NT2/D1 (cell line): ENCODE data around the gene NIN.
"Not testable (repeated sequence)": the region's sequence is repeated elsewhere in the genome, so short reads cannot be mapped to it uniquely, and the experiment has no call there.

Experiments
- DNase-seq: peaks from one replicate; pipeline ENCODE4 v3.0.0-alpha.2; 2011; ENCODE audit warnings: low read depth, low spot score
- H3K27me3 ChIP-seq: 2 replicates; pipeline ENCODE4 v1.6.0; 2011; ENCODE audit warnings: mild to moderate bottlenecking; ENCODE audit not compliant: insufficient read length, insufficient read depth
- H3K36me3 ChIP-seq: 2 replicates; pipeline ENCODE4 v1.6.1; 2011; ENCODE audit warnings: mild to moderate bottlenecking, low read length, mixed read lengths; ENCODE audit not compliant: insufficient read depth, insufficient read length
- H3K4me1 ChIP-seq: 2 replicates; pipeline ENCODE4 v1.5.1; 2011; ENCODE audit not compliant: insufficient read depth, insufficient read length
- H3K4me3 ChIP-seq: 2 replicates; pipeline ENCODE4 v1.5.1; 2011; ENCODE audit warnings: low read depth; ENCODE audit not compliant: insufficient read length
- H3K9ac ChIP-seq: 2 replicates; pipeline ENCODE4 v1.6.0; 2011; ENCODE audit warnings: low read depth; ENCODE audit not compliant: insufficient read length
- H3K9me3 ChIP-seq: 2 replicates; pipeline ENCODE4 v1.5.1; 2011; ENCODE audit warnings: mild to moderate bottlenecking, low read length; ENCODE audit not compliant: insufficient read depth
- SUZ12 ChIP-seq: IDR thresholded peaks from 2 replicates; pipeline ENCODE4 v1.6.1; 2011; ENCODE audit not compliant: insufficient read length, insufficient read depth; ENCODE audit errors: extremely low read depth
- YY1 ChIP-seq: IDR thresholded peaks from 2 replicates; pipeline ENCODE4 v1.6.1; 2011; ENCODE audit not compliant: insufficient read length, insufficient read depth
- ZNF274 ChIP-seq: IDR thresholded peaks from 2 replicates; pipeline ENCODE4 v1.6.1; 2011; ENCODE audit warnings: mild to moderate bottlenecking, low read depth, low read length

Gene NIN

DNA sequence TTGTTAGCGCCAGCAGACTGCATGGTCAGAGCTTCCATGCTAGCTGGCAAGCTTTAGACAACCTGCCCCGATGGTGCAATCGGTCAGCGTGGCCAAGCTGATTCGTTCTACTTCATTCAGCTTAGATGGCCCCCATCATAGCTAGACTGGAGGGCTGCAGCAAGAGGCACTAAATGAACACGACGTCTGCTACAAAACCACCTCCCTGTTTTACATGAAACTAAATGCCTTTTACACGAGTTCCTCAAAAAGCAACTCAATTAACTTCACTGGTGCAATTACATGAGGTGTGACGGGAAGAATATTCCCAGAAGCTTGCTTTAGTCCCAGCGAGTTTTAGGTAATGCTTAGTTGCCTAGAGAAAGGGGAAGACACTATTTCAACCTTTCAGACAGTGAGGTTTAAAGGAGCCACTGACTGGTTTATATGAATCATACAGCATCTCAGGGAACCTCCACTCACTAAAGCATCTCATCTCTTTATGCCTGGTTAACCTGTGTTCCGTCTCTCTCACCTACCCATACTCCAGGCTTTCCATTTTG is 8.4 kb downstream of the NIN start:
- H3K9me3 ChIP-seq, result no peaks in the 10 kb centered on the region
- H3K4me1 ChIP-seq, result peaks cover 4% of the 10 kb centered on the region
- no peak overlapping the region for H3K9ac ChIP-seq
- peaks cover 3% of the 10 kb centered on the region for H3K36me3 ChIP-seq
- peaks cover 28% of the 10 kb centered on the region for H3K27me3 ChIP-seq
- H3K4me3 ChIP-seq, result no peak overlapping the region
- TF ChIP-seq ZNF274 (no peak), SUZ12 (no peak), YY1 (no peak)
- DNase-seq, result no peak

DNA sequence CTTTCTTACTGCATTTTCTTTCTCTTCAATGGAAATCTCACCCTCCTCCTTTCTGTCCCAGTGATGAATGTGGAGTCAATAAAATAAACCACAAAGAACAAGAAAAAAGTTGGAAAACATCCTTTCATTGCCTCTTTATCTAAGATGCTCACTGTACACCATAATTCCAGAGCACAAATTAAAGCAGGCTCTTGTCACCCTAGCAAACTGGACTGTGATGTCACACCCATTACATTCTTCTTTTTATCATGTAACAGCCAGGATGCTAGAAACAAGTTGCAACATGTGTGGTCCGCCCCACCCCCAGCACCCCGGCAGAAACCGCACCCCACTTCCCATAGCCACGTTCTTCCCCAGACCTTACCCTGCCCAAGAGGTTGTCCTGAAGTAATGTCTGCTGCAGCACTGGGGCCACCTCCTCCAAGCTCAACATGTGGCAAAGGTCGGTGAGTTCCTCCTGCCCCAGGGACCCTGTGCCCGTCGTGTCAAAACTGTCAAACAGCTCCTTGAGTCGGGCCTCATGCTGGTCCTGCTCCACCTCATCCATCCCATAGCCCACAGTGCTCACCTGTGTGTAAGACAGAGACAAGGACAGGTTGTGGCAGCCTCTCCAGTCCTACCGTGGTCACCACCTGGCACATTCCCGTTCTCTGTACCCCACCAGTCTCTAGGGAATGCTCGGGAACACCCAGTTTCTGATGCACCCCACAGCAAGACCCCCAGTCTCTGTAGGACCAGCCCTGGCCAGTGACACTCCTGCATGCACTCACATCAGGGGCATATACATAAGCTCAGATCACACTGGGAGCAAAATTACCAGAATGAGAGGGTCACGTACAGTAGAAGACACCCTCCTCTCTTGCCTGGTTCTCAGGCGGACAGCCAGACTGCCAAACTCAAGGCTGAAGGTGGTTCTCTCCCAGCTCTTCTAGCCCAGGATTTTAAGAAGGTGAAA is 9.2 kb downstream of the NIN start:
- no peak for DNase-seq
- Histone ChIP-seq H3K9ac (no peak overlapping the region), H3K4me1 (peaks cover 4% of the 10 kb centered on the region), H3K9me3 (no peaks in the 10 kb centered on the region), H3K4me3 (no peak overlapping the region), H3K27me3 (peaks cover 22% of the 10 kb centered on the region), H3K36me3 (peaks cover 3% of the 10 kb centered on the region)
- TF ChIP-seq ZNF274 (no peak), SUZ12 (no peak), YY1 (no peak)

DNA sequence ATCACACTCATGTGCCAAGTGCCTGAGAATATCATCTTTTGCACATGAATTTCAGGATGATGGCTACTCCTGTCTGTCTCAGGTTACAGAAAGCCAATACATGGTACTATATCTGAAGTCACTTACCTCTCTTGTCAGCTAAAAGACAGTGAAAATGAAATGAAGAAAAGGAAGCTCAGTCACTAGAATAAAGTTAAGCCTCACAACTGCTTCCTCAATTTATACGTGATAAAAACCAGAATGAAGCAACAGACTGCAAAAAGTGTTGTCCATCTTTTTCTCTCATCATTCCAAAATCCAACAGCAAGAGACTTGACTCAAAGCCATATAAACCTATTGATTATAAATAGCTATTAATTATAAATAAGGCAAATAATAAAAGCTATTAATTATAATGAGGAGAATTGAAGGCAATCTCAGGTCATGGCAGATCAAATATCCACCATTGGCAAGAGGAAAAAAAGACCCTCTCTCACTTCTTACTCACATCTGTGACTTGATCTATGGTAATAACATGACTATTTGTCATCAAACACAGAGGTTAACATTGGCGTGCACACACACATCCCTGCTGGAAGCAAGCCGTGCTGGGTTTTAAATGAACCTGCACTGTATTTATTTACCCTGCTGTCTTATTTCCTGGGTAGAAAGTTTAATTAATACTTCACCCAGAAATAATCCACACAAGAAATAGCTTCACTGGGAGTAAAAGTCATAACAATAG is 10.0 kb downstream of the NIN start:
- Histone ChIP-seq H3K36me3 (peaks cover 3% of the 10 kb centered on the region), H3K9ac (no peak overlapping the region), H3K27me3 (peaks cover 14% of the 10 kb centered on the region), H3K4me1 (peaks cover 4% of the 10 kb centered on the region), H3K4me3 (no peak overlapping the region), H3K9me3 (no peaks in the 10 kb centered on the region)
- TF ChIP-seq SUZ12 (no peak), ZNF274 (no peak), YY1 (no peak)
- DNase-seq, result no peak

DNA sequence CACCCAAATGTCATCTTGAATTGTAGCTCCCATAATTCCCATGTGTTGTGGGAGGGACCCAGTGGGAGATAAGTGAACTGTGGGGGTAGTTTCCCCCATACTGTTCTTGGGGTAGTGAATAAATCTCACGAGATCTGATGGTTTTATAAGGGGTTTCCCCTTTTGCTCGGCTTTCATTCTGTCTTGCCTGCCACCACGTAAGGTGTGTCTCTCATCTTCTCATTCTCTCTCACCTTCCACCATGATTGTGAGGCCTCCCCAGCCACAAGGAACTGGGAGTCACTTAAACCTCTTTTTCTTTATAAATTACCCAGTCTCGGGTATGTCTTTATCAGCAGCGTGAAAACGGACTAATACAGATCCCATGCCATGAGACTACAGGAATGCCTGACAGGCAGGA is 11.7 kb downstream of the NIN start:
- not testable (repeated sequence) for DNase-seq, H3K36me3 ChIP-seq, H3K9me3 ChIP-seq, H3K4me1 ChIP-seq, H3K27me3 ChIP-seq, H3K9ac ChIP-seq, H3K4me3 ChIP-seq

DNA sequence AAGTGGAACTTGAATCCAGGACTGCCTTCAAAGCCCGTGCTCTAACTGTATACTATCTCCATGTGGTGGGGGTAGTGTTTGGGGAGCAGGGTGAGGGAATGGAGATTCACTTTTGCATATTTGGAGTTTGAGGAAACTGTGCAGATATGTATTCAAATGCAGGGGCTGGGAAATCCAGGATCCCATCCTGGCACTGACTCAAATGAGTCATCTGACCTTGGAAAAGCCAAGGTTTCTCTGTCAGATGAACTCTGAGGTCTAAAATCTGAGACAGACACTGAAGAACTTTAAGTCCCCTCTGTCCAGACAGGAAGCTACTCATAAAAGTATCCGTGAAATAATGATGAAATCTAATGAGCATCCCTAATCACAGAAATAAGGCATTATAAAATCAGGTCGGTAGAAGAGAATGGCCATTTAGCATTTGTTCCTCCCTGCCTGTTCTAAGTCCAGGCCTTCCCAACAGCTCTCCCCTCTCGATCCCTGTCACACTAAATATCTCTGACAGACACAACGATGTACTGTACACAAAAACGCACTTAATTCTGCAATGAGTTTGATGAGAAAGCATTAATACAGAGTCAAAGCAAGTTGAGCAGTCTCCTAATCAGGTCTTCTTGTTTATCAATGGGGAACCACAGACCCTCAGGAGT is 14.4 kb downstream of the NIN start:
- Histone ChIP-seq H3K9ac (no peak overlapping the region), H3K27me3 (no peaks in the 10 kb centered on the region), H3K9me3 (peaks cover 5% of the 10 kb centered on the region; the same call in 1 of the 2 replicates), H3K4me1 (no peaks in the 10 kb centered on the region), H3K36me3 (peaks cover 3% of the 10 kb centered on the region), H3K4me3 (no peak overlapping the region)
- TF ChIP-seq SUZ12, result no peak
- DNase-seq, result no peak

DNA sequence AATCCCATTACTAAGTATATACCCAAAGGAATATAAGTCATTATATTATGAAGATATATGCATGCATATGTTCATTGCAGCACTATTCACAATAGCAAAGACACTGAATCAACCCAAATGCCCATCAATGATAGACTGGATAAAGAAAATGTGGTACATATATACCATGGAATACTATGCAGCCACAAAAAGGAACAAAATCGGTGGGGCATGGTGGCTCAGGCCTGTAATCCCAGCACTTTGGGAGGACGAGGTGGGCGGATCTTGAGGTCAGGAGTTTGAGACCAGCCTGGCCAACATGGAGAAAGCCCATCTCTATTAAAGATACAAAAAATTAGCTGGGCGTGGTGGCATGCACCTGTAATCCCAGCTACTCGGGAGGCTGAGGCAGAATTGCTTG is 15.4 kb downstream of the NIN start:
- H3K4me3 ChIP-seq, H3K9ac ChIP-seq, H3K36me3 ChIP-seq, H3K27me3 ChIP-seq, H3K4me1 ChIP-seq, H3K9me3 ChIP-seq, DNase-seq: not testable (repeated sequence)

DNA sequence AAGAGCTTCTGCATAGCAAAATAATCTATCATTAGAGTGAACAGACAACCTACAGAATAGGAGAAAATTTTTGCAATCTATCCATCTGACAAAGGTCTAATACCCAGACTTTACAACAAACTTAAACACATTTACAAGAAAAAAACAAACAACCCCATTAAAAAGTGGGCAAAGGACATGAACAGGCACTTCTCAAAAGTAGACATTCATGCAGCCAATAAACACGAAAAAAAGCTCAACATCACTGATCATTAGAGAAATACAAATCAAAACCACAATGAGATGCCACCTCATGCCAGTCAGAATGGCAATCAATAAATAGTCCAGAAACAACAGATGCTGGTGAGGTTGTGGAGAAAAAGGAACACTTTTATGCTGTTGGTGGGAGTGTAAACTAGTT is 15.9 kb downstream of the NIN start:
- not testable (repeated sequence) for H3K4me3 ChIP-seq

More for the DNA sequence above, 15.9 kb downstream of the NIN start:
- not testable (repeated sequence) for H3K9ac ChIP-seq, H3K9me3 ChIP-seq, H3K36me3 ChIP-seq, H3K4me1 ChIP-seq, DNase-seq, H3K27me3 ChIP-seq
